ENCODE measurements around the gene FUT8. TPM values are rescaled to one million over a fixed set of nuclear protein-coding genes. Genes with fewer than 3 reads are reported as not detected.

Gene FUT8
- total RNA-seq, 1 experiment from 2014 or later, result 11.8 TPM

DNA sequence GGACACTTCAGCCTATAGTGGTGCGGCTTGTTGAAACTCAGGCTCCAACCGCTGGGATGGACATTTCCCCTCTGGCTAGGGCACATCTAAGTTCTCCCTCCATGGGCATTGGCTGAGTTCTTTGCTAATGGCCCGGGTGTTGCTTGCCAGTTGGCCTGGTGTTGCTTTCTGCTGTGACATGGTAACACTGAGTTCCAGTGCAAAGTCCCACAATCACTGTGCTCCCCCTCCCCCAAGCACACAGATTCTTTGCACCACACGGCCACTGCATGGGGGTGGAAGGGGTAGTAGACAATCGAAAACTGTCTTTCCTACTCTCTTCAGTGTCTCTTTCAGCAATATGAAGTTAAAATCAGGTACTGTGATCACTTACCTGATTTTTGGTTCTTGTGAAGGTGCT is 308.2 kb downstream of the FUT8 start:
- peaks cover 18% of the 10 kb centered on the region for H3K9me3 Mint-ChIP-seq (ENCODE audit: unreplicated experiment)
- intact Hi-C loops (cut with micrococcal nuclease), result no loop called here
- no peaks in the 10 kb centered on the region for H3K27me3 Mint-ChIP-seq (ENCODE audit: insufficient read depth, unreplicated experiment)
- no TSS peak for BruUV-seq (replicated peaks)
- DNase-seq (ENCODE audit: unreplicated experiment), result no peak
- CTCF ChIA-PET, result no interaction called here
- POLR2A ChIA-PET, result no interaction called here
- no peak overlapping the region for H3K27ac Mint-ChIP-seq (ENCODE audit: low read depth, unreplicated experiment)
- no peaks in the 10 kb centered on the region for H3K4me1 Mint-ChIP-seq (ENCODE audit: insufficient read depth, unreplicated experiment)
- H3K36me3 Mint-ChIP-seq (ENCODE audit: insufficient read depth, unreplicated experiment), result peaks cover 8% of the 10 kb centered on the region
- H3K4me3 Mint-ChIP-seq (ENCODE audit: unreplicated experiment), result no peak overlapping the region
- TF ChIP-seq, protein P1, sequence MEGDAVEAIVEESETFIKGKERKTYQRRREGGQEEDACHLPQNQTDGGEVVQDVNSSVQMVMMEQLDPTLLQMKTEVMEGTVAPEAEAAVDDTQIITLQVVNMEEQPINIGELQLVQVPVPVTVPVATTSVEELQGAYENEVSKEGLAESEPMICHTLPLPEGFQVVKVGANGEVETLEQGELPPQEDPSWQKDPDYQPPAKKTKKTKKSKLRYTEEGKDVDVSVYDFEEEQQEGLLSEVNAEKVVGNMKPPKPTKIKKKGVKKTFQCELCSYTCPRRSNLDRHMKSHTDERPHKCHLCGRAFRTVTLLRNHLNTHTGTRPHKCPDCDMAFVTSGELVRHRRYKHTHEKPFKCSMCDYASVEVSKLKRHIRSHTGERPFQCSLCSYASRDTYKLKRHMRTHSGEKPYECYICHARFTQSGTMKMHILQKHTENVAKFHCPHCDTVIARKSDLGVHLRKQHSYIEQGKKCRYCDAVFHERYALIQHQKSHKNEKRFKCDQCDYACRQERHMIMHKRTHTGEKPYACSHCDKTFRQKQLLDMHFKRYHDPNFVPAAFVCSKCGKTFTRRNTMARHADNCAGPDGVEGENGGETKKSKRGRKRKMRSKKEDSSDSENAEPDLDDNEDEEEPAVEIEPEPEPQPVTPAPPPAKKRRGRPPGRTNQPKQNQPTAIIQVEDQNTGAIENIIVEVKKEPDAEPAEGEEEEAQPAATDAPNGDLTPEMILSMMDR (IDR thresholded peaks at IDR 0.05; ENCODE audit: unreplicated experiment), result no peak

GRCh38 chr14:65723348-65723747 is 310.8 kb downstream of the FUT8 start:
- CTCF ChIA-PET, result interaction anchor here (0.7 kb wide), 1 partner anchor 237 kb away, joined by 5 read pairs; no protein-coding TSS in a partner anchor
- intact Hi-C loops (cut with micrococcal nuclease), result no loop called here
- POLR2A ChIA-PET, result no interaction called here

GRCh38 chr14:65728604-65729003 is 316.1 kb downstream of the FUT8 start:
- Mint-ChIP-seq H3K4me1 (ENCODE audit: insufficient read depth, unreplicated experiment) (no peaks in the 10 kb centered on the region), H3K9me3 (ENCODE audit: unreplicated experiment) (peaks cover 15% of the 10 kb centered on the region), H3K27ac (ENCODE audit: low read depth, unreplicated experiment) (no peak overlapping the region), H3K27me3 (ENCODE audit: insufficient read depth, unreplicated experiment) (no peaks in the 10 kb centered on the region), H3K4me3 (ENCODE audit: unreplicated experiment) (no peak overlapping the region), H3K36me3 (ENCODE audit: insufficient read depth, unreplicated experiment) (peaks cover 6% of the 10 kb centered on the region)
- no peak for DNase-seq (ENCODE audit: unreplicated experiment)
- no TSS peak for BruUV-seq (replicated peaks)
- intact Hi-C loops (cut with micrococcal nuclease), result no loop called here
- CTCF ChIA-PET, result no interaction called here
- TF ChIP-seq, protein P1 (IDR thresholded peaks at IDR 0.05; ENCODE audit: unreplicated experiment), result no peak
- POLR2A ChIA-PET, result no interaction called here

More at GRCh38 chr14:65723348-65723747, 310.8 kb downstream of the FUT8 start:
- Mint-ChIP-seq H3K27me3 (ENCODE audit: insufficient read depth, unreplicated experiment) (no peaks in the 10 kb centered on the region), H3K4me1 (ENCODE audit: insufficient read depth, unreplicated experiment) (no peaks in the 10 kb centered on the region), H3K4me3 (ENCODE audit: unreplicated experiment) (no peak overlapping the region), H3K9me3 (ENCODE audit: unreplicated experiment) (peaks cover 25% of the 10 kb centered on the region), H3K27ac (ENCODE audit: low read depth, unreplicated experiment) (no peak overlapping the region), H3K36me3 (ENCODE audit: insufficient read depth, unreplicated experiment) (peaks cover 4% of the 10 kb centered on the region)
- TF ChIP-seq, protein P1 (IDR thresholded peaks at IDR 0.05; ENCODE audit: unreplicated experiment), result no peak
- no TSS peak for BruUV-seq (replicated peaks)
- no peak for DNase-seq (ENCODE audit: unreplicated experiment)

DNA sequence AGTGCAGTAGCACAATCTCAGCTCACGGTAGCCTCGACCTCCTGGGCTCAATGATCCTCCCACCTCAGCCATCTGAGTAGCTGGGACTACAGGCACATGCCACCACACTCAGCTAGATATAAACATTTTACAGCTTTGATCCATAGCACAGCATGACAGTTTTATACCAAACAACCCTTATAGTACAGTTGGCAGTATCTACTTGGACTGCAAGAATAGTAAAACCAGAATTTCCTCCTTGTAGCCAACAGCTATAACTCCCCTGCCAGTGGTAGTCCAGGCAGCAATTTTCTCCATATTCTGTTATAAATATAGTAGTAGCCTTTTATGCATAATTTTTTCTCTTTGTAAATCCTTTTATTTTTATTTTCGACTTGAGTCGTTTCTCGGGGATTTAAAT is 317.0 kb downstream of the FUT8 start:
- no peak overlapping the region for H3K4me3 Mint-ChIP-seq (ENCODE audit: unreplicated experiment)
- DNase-seq (ENCODE audit: unreplicated experiment), result no peak
- TF ChIP-seq, protein P1 (IDR thresholded peaks at IDR 0.05; ENCODE audit: unreplicated experiment), result no peak
- no TSS peak for BruUV-seq (replicated peaks)
- ChIA-PET POLR2A (no interaction called here), CTCF (no interaction called here)
- peaks cover 6% of the 10 kb centered on the region for H3K36me3 Mint-ChIP-seq (ENCODE audit: insufficient read depth, unreplicated experiment)
- no peaks in the 10 kb centered on the region for H3K27me3 Mint-ChIP-seq (ENCODE audit: insufficient read depth, unreplicated experiment)
- no peaks in the 10 kb centered on the region for H3K4me1 Mint-ChIP-seq (ENCODE audit: insufficient read depth, unreplicated experiment)
- peaks cover 15% of the 10 kb centered on the region for H3K9me3 Mint-ChIP-seq (ENCODE audit: unreplicated experiment)
- no peak overlapping the region for H3K27ac Mint-ChIP-seq (ENCODE audit: low read depth, unreplicated experiment)
- intact Hi-C loops (cut with micrococcal nuclease), result no loop called here

All from MCF 10A (cell line).